BLaER1 treated with 17β-estradiol and CSF1 and Interleukin-3, amounts not matched to agents 10 nM and 100 nM (cell line): ENCODE measurements around the gene MAJIN.

Experiments used
- H3K27ac ChIP-seq, 11 experiments: shearing (Covaris generic); formaldehyde crosslinking; 2 replicates each; pipeline ENCODE4 v1.8.1; 2022
- H3K27me3 ChIP-seq, 11 experiments: shearing (Covaris generic); formaldehyde crosslinking; 2 replicates each; pipeline ENCODE4 v1.8.1; 2022
- H3K36me3 ChIP-seq, 11 experiments: shearing (Covaris generic); formaldehyde crosslinking; 2 replicates each; pipeline ENCODE4 v1.8.1; 2022
- H3K4me1 ChIP-seq, 10 experiments: shearing (Covaris generic); formaldehyde crosslinking; 2 replicates each; pipeline ENCODE4 v1.8.1; 2022
- H3K4me2 ChIP-seq, 11 experiments: shearing (Covaris generic); formaldehyde crosslinking; 2 replicates each; pipeline ENCODE4 v1.8.1; 2022
- H3K4me3 ChIP-seq, 10 experiments: shearing (Covaris generic); formaldehyde crosslinking; 2 replicates each; pipeline ENCODE4 v1.8.1; 2022
- H3K9ac ChIP-seq, 11 experiments: shearing (Covaris generic); formaldehyde crosslinking; 2 replicates each; pipeline ENCODE4 v1.8.1; 2022
- H3K9me3 ChIP-seq, 11 experiments: shearing (Covaris generic); formaldehyde crosslinking; replicated peaks in 1 of 11; 2 replicates each; pipeline ENCODE4 v1.8.1; 2022
- H4K20me1 ChIP-seq, 11 experiments: shearing (Covaris generic); formaldehyde crosslinking; 2 replicates each; pipeline ENCODE4 v1.8.1; 2022
- Cebpa-rat ChIP-seq, 11 experiments: shearing (Covaris generic); IDR thresholded peaks; 2 replicates each; pipeline ENCODE4 v1.8.1; 2022

MAJIN gene

GRCh38 chr11:64923944-64924909, 47.7 kb downstream of the MAJIN start, which contains the start of gene PPP2R5B:
PPP2R5B (plus strand) TSS chr11:64924689; CDS start chr11:64925735, 1,046 bp downstream.
- Histone ChIP-seq H3K4me2 (peak within 1 kb of the TSS; percentile 85 to 100 (median 99)), H3K36me3 (peaks cover 0 to 26% (median 3%) of the 10 kb centered on the region in 11 experiments; a peak in 11 of 22 replicates), H3K9ac (peak within 1 kb of the TSS; percentile 65 to 85 (median 82)), H3K4me1 (peaks cover 39 to 67% (median 55%) of the 10 kb centered on the region in 10 experiments), H3K27me3 (peaks cover 0 to 7% (median 0%) of the 10 kb centered on the region in 11 experiments; a peak in 5 of 22 replicates), H4K20me1 (peaks cover 0 to 14% (median 0%) of the 10 kb centered on the region in 11 experiments; a peak in 6 of 22 replicates), H3K27ac (peak within 1 kb of the TSS; percentile 76 to 90 (median 82)), H3K4me3 (peak within 1 kb of the TSS; percentile 74 to 94 (median 78)), H3K9me3 (no peaks in the 10 kb centered on the region)
- TF ChIP-seq Cebpa-rat (IDR thresholded peaks at IDR 0.05): no peak

GRCh38 chr11:64923151-64923661, 48.7 kb downstream of the MAJIN start:
- Histone ChIP-seq H3K36me3 (peaks cover 0 to 16% (median 0%) of the 10 kb centered on the region in 11 experiments; a peak in 9 of 22 replicates), H3K27ac (peak overlapping the region in 3 of 11 experiments; percentile 80 to 90 (median 90); a peak in 2 of 22 replicates), H4K20me1 (peaks cover 0 to 14% (median 0%) of the 10 kb centered on the region in 11 experiments; a peak in 6 of 22 replicates), H3K4me2 (peak overlapping the region; percentile 85 to 100 (median 99); a peak in 20 of 22 replicates), H3K4me3 (no peak overlapping the region; a peak in 1 of 20 replicates), H3K27me3 (peaks cover 0 to 7% (median 0%) of the 10 kb centered on the region in 11 experiments; a peak in 5 of 22 replicates), H3K9ac (peak overlapping the region in 5 of 11 experiments; percentile 65 to 85 (median 79); a peak in 2 of 22 replicates), H3K4me1 (peaks cover 49 to 77% (median 65%) of the 10 kb centered on the region in 10 experiments), H3K9me3 (no peaks in the 10 kb centered on the region)
- TF ChIP-seq Cebpa-rat (IDR thresholded peaks at IDR 0.05): no peak

GRCh38 chr11:64921384-64921783, 50.5 kb downstream of the MAJIN start:
- peak overlapping the region in 1 of 11 experiments; percentile 9; a peak in 1 of 22 replicates for H3K9ac ChIP-seq
- H3K4me3 ChIP-seq: no peak overlapping the region
- no peak for TF ChIP-seq Cebpa-rat (IDR thresholded peaks at IDR 0.05)
- H3K27ac ChIP-seq: peak overlapping the region in 2 of 11 experiments; percentile 29 to 32; a peak in 3 of 22 replicates
- no peaks in the 10 kb centered on the region for H3K9me3 ChIP-seq
- no peaks in the 10 kb centered on the region; a peak in 1 of 22 replicates for H3K36me3 ChIP-seq
- peaks cover 0 to 7% (median 0%) of the 10 kb centered on the region in 11 experiments; a peak in 5 of 22 replicates for H3K27me3 ChIP-seq
- H4K20me1 ChIP-seq: peaks cover 0 to 7% (median 0%) of the 10 kb centered on the region in 11 experiments; a peak in 7 of 22 replicates
- peak overlapping the region in 9 of 11 experiments; percentile 80 to 97 (median 87); a peak in 14 of 22 replicates for H3K4me2 ChIP-seq
- peaks cover 56 to 88% (median 73%) of the 10 kb centered on the region in 10 experiments for H3K4me1 ChIP-seq

GRCh38 chr11:64920124-64920523, 51.8 kb downstream of the MAJIN start:
- Histone ChIP-seq H3K4me3 (peak overlapping the region in 4 of 10 experiments; percentile 1 to 34 (median 26); a peak in 5 of 20 replicates), H4K20me1 (peaks cover 0 to 15% (median 0%) of the 10 kb centered on the region in 11 experiments; a peak in 6 of 22 replicates), H3K9me3 (no peaks in the 10 kb centered on the region), H3K9ac (peak overlapping the region in 10 of 11 experiments; percentile 1 to 76 (median 42); a peak in 16 of 22 replicates), H3K36me3 (no peaks in the 10 kb centered on the region), H3K27ac (peak overlapping the region in 7 of 11 experiments; percentile 29 to 74 (median 49); a peak in 14 of 22 replicates), H3K4me2 (peak overlapping the region; percentile 80 to 97 (median 87)), H3K4me1 (peaks cover 55 to 89% (median 74%) of the 10 kb centered on the region in 10 experiments), H3K27me3 (peaks cover 0 to 3% (median 0%) of the 10 kb centered on the region in 11 experiments; a peak in 3 of 22 replicates)
- TF ChIP-seq Cebpa-rat (IDR thresholded peaks at IDR 0.05): no peak

- peak overlapping the region in 7 of 11 experiments; percentile 29 to 74 (median 49); a peak in 13 of 22 replicates for H3K27ac ChIP-seq
- peak overlapping the region in 3 of 10 experiments; percentile 11 to 34 (median 28); a peak in 3 of 20 replicates for H3K4me3 ChIP-seq
- peaks cover 55 to 84% (median 72%) of the 10 kb centered on the region in 10 experiments for H3K4me1 ChIP-seq
- H4K20me1 ChIP-seq: peaks cover 0 to 15% (median 0%) of the 10 kb centered on the region in 11 experiments; a peak in 6 of 22 replicates
- H3K9ac ChIP-seq: peak overlapping the region in 9 of 11 experiments; percentile 1 to 76 (median 44); a peak in 14 of 22 replicates
- no peaks in the 10 kb centered on the region for H3K36me3 ChIP-seq
- no peaks in the 10 kb centered on the region for H3K9me3 ChIP-seq
- H3K4me2 ChIP-seq: peak overlapping the region; percentile 80 to 97 (median 87)
- H3K27me3 ChIP-seq: no peaks in the 10 kb centered on the region; a peak in 1 of 22 replicates
- no peak for TF ChIP-seq Cebpa-rat (IDR thresholded peaks at IDR 0.05)
Measured at GRCh38 chr11:64919627-64920026, 52.3 kb downstream of the MAJIN start.

- Histone ChIP-seq H3K4me2 (peak overlapping the region; percentile 80 to 97 (median 87)), H3K27ac (peak overlapping the region; percentile 1 to 74 (median 57); a peak in 19 of 22 replicates), H4K20me1 (peaks cover 0 to 18% (median 0%) of the 10 kb centered on the region in 11 experiments; a peak in 6 of 22 replicates), H3K36me3 (peaks cover 13 to 16% (median 15%) of the 10 kb centered on the region in 11 experiments), H3K4me1 (peaks cover 46 to 69% (median 58%) of the 10 kb centered on the region in 10 experiments), H3K4me3 (peak overlapping the region; percentile 55 to 91 (median 71)), H3K9me3 (no peaks in the 10 kb centered on the region), H3K27me3 (no peaks in the 10 kb centered on the region), H3K9ac (peak overlapping the region; percentile 52 to 87 (median 74))
- TF ChIP-seq Cebpa-rat (IDR thresholded peaks at IDR 0.05): no peak
Measured at GRCh38 chr11:64918017-64918416, 53.9 kb downstream of the MAJIN start.

GRCh38 chr11:64917663-64917995, 54.3 kb downstream of the MAJIN start:
- Histone ChIP-seq H3K4me2 (peak overlapping the region; percentile 80 to 97 (median 87)), H4K20me1 (peaks cover 0 to 18% (median 0%) of the 10 kb centered on the region in 11 experiments; a peak in 6 of 22 replicates), H3K27me3 (no peaks in the 10 kb centered on the region), H3K36me3 (peaks cover 17 to 20% (median 19%) of the 10 kb centered on the region in 11 experiments), H3K9me3 (no peaks in the 10 kb centered on the region), H3K9ac (peak overlapping the region; percentile 52 to 87 (median 74)), H3K27ac (peak overlapping the region; percentile 1 to 74 (median 57); a peak in 20 of 22 replicates), H3K4me1 (peaks cover 46 to 65% (median 57%) of the 10 kb centered on the region in 10 experiments), H3K4me3 (peak overlapping the region; percentile 55 to 91 (median 71))
- no peak for TF ChIP-seq Cebpa-rat (IDR thresholded peaks at IDR 0.05)
